ENCODE results near the gene DLX4. TPM values are rescaled to one million over a fixed set of nuclear protein-coding genes. Genes with fewer than 3 reads are reported as not detected.

The DLX4 gene
- total and polyA plus RNA-seq, 7 experiments from 2014 or later = 0.34 to 1.6 (median 0.74) TPM; not detected in 2

DNA sequence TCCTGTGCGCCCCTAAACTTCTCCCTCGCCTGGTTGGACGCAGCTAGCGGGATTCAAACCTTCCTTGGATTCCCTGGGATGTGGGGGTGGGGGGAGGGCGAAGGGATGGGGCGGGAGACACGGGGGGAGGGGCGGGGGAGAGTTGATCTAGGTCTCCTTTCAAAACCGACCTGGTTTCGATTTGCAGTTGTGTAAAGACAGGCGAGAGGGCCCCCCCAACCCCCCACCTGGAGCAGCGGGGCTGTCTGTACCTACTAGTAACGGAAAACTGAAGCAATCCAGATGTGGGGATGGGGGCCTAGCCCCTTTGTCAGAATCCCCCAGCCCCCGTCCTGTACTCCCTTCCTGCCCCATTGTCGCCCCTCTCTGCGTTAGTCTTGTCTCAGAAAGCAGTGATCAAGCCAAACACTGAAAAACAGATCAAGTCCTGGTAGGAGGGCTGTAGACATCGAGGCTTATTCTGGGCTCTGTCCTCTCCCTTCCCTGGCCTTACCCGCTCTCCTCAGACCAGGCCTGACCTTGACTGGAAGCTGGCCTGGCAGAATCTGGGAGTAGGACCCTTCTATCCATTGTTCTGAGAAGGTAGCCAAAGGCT is 902 bp downstream of the DLX4 start:
- peak overlapping the region in 3 of 9 donors; percentile 36 to 67 (median 48) for H3K27ac Mint-ChIP-seq
- peak overlapping the region; percentile 81 for H3K4me3 ChIP-seq (ENCODE audit: low read length)

DNA sequence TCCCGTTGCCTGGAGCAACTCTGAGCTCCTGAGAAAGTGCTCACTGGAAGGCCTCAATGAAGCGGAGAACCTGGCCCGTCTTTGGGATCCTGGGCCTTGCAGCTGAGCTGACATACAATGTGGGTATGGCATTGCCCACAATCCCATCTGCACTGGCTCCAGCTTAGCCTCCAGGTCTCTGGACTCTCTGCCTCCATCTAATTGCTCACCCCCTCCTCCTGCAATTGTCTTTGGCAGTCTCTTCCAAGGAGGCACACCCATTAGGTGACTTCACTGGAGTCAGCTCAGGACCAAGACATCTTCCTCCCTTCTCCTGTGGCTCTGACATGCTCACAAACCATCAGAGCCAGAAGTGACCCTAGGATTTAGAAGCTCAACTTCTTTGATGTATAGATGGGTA is 1.5 kb downstream of the DLX4 start:
- no peak overlapping the region for H3K4me3 ChIP-seq (ENCODE audit: low read length)
- H3K27ac ChIP-seq (ENCODE audit: low read depth, low read length) = no peak overlapping the region
- H3K36me3 ChIP-seq (ENCODE audit: control insufficient read depth in 2 of 3, insufficient read depth in 3 of 3, low read length in 3 of 3) = no peaks in the 10 kb centered on the region
- DNase-seq (no peak), ATAC-seq (no peak)
- CTCF ChIA-PET = interaction anchor here (1.3 kb wide), 1 partner anchor 26 kb away, joined by 5 read pairs; no protein-coding TSS in a partner anchor
- H3K27me3 Mint-ChIP-seq = peaks cover 55 to 93% (median 61%) of the 10 kb centered on the region in 5 donors
- peak overlapping the region in 1 of 9 donors; percentile 67 for H3K27ac Mint-ChIP-seq
- H3K27me3 ChIP-seq (ENCODE audit: control insufficient read depth in 2 of 2, insufficient read depth in 2 of 2, low read length in 2 of 2) = peaks cover 3 to 23% of the 10 kb centered on the region in 2 donors
- intact Hi-C loops (cut with micrococcal nuclease) = no loop called here
- H3K4me1 ChIP-seq (ENCODE audit: control insufficient read depth in 2 of 2, insufficient read depth in 2 of 2, low read length in 2 of 2) = peaks cover 9 to 21% of the 10 kb centered on the region in 2 donors
- no peaks in the 10 kb centered on the region for H3K9me3 ChIP-seq (ENCODE audit: control insufficient read depth in 2 of 3, low read length in 3 of 3)
- peak overlapping the region; percentile 82 to 94 (median 90) for H3K4me3 Mint-ChIP-seq
- peaks cover 15 to 60% (median 39%) of the 10 kb centered on the region in 7 donors for H3K4me1 Mint-ChIP-seq
- H3K9me3 Mint-ChIP-seq = peaks cover 0 to 13% (median 4%) of the 10 kb centered on the region in 11 donors
- H3K36me3 Mint-ChIP-seq = peaks cover 0 to 3% (median 0%) of the 10 kb centered on the region in 5 donors
- POLR2A ChIA-PET = interaction anchor here (0.8 kb wide), 1 partner anchor 23 kb away, joined by 7 read pairs; no protein-coding TSS in a partner anchor

More for the DNA sequence above, 902 bp downstream of the DLX4 start:
- H3K36me3 Mint-ChIP-seq = peaks cover 0 to 5% (median 3%) of the 10 kb centered on the region in 5 donors
- H3K36me3 ChIP-seq (ENCODE audit: control insufficient read depth in 2 of 3, insufficient read depth in 3 of 3, low read length in 3 of 3) = no peaks in the 10 kb centered on the region
- ATAC-seq (no peak), DNase-seq (peak in 1 of 9 donors; percentile 43)
- CTCF ChIA-PET = interaction anchor here (1.3 kb wide), 1 partner anchor 27 kb away, joined by 5 read pairs; no protein-coding TSS in a partner anchor
- H3K27me3 Mint-ChIP-seq = peaks cover 59 to 93% (median 64%) of the 10 kb centered on the region in 5 donors
- no peaks in the 10 kb centered on the region for H3K9me3 ChIP-seq (ENCODE audit: control insufficient read depth in 2 of 3, low read length in 3 of 3)
- H3K27ac ChIP-seq (ENCODE audit: low read depth, low read length) = no peak overlapping the region
- peaks cover 9 to 27% of the 10 kb centered on the region in 2 donors for H3K4me1 ChIP-seq (ENCODE audit: control insufficient read depth in 2 of 2, insufficient read depth in 2 of 2, low read length in 2 of 2)
- intact Hi-C loops (cut with micrococcal nuclease) = loop anchor here (2.0 to 10.0 kb wide), 5 partner anchors 25 to 1355 kb away; partner anchors contain the start of genes NGFR (in 2 of the 2), DLX3 (in 1 of the 2), HOXB7 (in 1 of the 2) and HOXB8 (in 1 of the 2)
- H3K4me1 Mint-ChIP-seq = peaks cover 19 to 66% (median 44%) of the 10 kb centered on the region in 7 donors
- H3K4me3 Mint-ChIP-seq = peak overlapping the region; percentile 82 to 94 (median 90)
- peaks cover 6 to 29% of the 10 kb centered on the region in 2 donors for H3K27me3 ChIP-seq (ENCODE audit: control insufficient read depth in 2 of 2, insufficient read depth in 2 of 2, low read length in 2 of 2)
- POLR2A ChIA-PET = interaction anchor here (0.8 kb wide), 1 partner anchor 24 kb away, joined by 7 read pairs; no protein-coding TSS in a partner anchor
- H3K9me3 Mint-ChIP-seq = peaks cover 0 to 18% (median 7%) of the 10 kb centered on the region in 11 donors

DNA sequence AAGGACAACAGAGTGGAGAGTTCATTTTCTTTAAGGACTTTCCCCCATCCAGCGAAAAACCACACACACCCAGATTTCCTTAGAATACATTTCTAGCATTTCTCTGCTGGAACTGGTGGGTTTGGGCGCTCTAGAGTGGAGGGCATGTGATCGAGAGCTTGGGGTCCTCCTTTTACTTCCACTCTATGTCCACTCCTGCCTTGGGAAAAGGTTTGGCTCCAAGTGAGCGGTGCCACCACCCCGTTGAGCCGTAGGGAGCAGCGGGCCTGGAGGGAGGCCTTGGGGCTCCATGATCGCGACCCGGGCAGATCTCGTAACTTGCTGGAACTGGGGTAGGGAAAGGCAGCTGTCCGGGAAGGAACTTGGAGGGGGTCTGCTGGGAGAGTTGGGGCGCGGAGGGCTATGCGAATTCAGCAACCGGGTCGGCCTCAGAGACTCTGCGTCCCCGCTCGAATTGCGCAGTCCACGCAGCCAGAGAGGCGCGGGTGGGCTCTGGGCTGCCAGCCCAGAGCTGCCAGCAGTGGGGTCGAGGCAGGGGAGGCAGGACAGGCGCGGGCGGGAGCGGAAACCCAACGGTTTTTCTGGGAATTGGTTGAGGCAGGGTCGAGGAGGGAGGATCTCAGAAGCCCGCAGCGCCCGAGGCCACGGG is 2.3 kb downstream of the DLX4 start:
- ATAC-seq (no peak), DNase-seq (no peak)
- H3K4me3 ChIP-seq (ENCODE audit: low read length) = no peak overlapping the region
- POLR2A ChIA-PET = no interaction called here
- Mint-ChIP-seq H3K9me3 (peaks cover 0 to 6% (median 3%) of the 10 kb centered on the region in 11 donors), H3K27me3 (peaks cover 53 to 93% (median 55%) of the 10 kb centered on the region in 5 donors), H3K27ac (peak overlapping the region in 1 of 9 donors; percentile 34), H3K4me3 (peak overlapping the region; percentile 33 to 94 (median 80)), H3K4me1 (peaks cover 15 to 53% (median 32%) of the 10 kb centered on the region in 7 donors), H3K36me3 (peaks cover 0 to 3% (median 0%) of the 10 kb centered on the region in 5 donors)
- peaks cover 3 to 17% of the 10 kb centered on the region in 2 donors for H3K27me3 ChIP-seq (ENCODE audit: control insufficient read depth in 2 of 2, insufficient read depth in 2 of 2, low read length in 2 of 2)
- intact Hi-C loops (cut with micrococcal nuclease) = no loop called here
- H3K27ac ChIP-seq (ENCODE audit: low read depth, low read length) = no peak overlapping the region
- peaks cover 9 to 20% of the 10 kb centered on the region in 2 donors for H3K4me1 ChIP-seq (ENCODE audit: control insufficient read depth in 2 of 2, insufficient read depth in 2 of 2, low read length in 2 of 2)
- CTCF ChIA-PET = interaction anchor here (1.3 kb wide), 1 partner anchor 25 kb away, joined by 5 read pairs; no protein-coding TSS in a partner anchor
- no peaks in the 10 kb centered on the region for H3K36me3 ChIP-seq (ENCODE audit: control insufficient read depth in 2 of 3, insufficient read depth in 3 of 3, low read length in 3 of 3)
- H3K9me3 ChIP-seq (ENCODE audit: control insufficient read depth in 2 of 3, low read length in 3 of 3) = no peaks in the 10 kb centered on the region

DNA sequence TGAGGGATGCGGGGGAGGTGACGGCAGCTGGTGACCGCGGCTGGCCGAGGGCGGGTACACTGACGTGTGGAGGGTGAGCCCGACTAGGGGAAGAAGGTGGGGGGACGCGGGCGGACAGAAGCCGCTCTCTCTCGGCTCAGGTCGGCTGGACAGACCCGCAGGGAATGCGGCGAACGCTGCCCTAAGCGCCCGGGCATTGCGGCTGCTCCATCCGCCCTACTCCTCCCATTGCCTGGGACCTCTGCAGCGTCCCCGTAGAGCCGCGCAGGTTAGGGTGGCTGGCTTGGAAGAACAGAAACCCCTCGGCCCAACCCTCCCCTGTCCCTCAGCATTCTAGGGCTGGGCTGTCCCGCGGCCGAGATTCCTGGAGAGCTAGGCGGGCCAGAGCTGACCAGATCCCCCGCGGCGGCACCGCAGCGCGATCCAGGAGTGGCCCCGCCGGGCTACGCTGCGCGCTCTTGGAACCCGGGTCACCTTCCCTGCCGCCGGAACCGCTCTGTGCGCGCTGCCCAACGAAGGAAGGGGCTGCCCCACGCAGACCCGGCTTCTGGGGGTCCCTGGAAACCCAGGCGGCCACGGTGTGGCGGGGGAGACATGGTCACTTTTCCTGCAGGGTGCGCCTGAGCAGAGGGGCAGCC is 3.0 kb downstream of the DLX4 start:
- no peak overlapping the region for H3K4me3 ChIP-seq (ENCODE audit: low read length)
- Mint-ChIP-seq H3K36me3 (peaks cover 0 to 1% (median 0%) of the 10 kb centered on the region in 5 donors), H3K9me3 (peaks cover 0 to 6% (median 0%) of the 10 kb centered on the region in 11 donors), H3K27me3 (peaks cover 46 to 92% (median 53%) of the 10 kb centered on the region in 5 donors), H3K4me3 (peak overlapping the region in 5 of 10 donors; percentile 52 to 94 (median 75)), H3K27ac (no peak overlapping the region), H3K4me1 (peaks cover 15 to 53% (median 31%) of the 10 kb centered on the region in 7 donors)
- peak in 1 of 9 donors; percentile 29 for DNase-seq
- POLR2A ChIA-PET = no interaction called here
- peaks cover 9 to 20% of the 10 kb centered on the region in 2 donors for H3K4me1 ChIP-seq (ENCODE audit: control insufficient read depth in 2 of 2, insufficient read depth in 2 of 2, low read length in 2 of 2)
- intact Hi-C loops (cut with micrococcal nuclease) = loop anchor here in 1 of 2 donors (1.0 kb wide), 1 partner anchor 8 kb away; no protein-coding TSS in a partner anchor
- H3K27me3 ChIP-seq (ENCODE audit: control insufficient read depth in 2 of 2, insufficient read depth in 2 of 2, low read length in 2 of 2) = peaks cover 0 to 17% of the 10 kb centered on the region in 2 donors
- no peak overlapping the region for H3K27ac ChIP-seq (ENCODE audit: low read depth, low read length)
- CTCF ChIA-PET = no interaction called here
- H3K36me3 ChIP-seq (ENCODE audit: control insufficient read depth in 2 of 3, insufficient read depth in 3 of 3, low read length in 3 of 3) = no peaks in the 10 kb centered on the region
- no peaks in the 10 kb centered on the region for H3K9me3 ChIP-seq (ENCODE audit: control insufficient read depth in 2 of 3, low read length in 3 of 3)
- no peak for ATAC-seq

DNA sequence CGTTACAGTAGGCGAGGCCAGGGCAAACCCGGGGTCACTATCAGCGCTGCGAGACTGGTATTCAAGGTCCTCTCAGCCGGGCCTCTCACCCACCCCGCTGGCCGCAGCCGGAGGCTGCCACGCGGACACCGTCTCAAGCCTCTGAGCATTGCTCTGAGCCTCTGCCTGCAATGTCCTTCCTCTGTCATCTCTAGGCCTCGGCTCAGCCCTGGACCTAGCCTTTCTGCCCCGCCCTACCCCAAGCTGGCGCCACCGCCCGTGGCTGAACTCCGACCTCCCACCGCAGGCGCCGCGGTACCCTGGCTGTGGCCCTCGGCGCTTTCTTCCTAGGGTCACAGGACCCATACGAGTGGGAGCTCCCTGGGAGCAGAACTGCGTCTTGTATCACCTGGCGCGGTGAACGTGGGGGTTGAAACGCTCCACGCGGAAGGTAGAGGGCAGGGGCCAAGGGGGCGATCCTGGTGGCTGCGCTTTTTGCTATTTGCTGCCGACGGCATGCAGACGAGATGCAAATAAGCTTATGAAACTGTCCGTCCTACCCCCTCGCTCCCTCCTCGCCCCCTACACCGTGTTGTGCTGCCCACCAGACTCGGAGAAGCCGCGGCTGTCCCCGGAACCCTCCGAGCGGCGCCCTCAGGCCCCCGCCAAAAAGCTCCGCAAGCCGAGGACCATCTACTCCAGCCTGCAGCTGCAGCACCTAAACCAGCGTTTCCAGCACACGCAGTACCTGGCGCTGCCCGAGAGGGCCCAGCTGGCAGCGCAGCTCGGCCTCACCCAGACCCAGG is 3.7 kb downstream of the DLX4 start:
- POLR2A ChIA-PET = interaction anchor here (0.7 kb wide), 1 partner anchor 17 kb away, joined by 3 read pairs; no protein-coding TSS in a partner anchor
- Mint-ChIP-seq H3K4me1 (peaks cover 15 to 49% (median 26%) of the 10 kb centered on the region in 7 donors), H3K9me3 (peaks cover 0 to 4% (median 0%) of the 10 kb centered on the region in 11 donors), H3K4me3 (peak overlapping the region in 7 of 10 donors; percentile 7 to 94 (median 58)), H3K36me3 (peaks cover 0 to 1% (median 0%) of the 10 kb centered on the region in 5 donors), H3K27ac (no peak overlapping the region), H3K27me3 (peaks cover 39 to 87% (median 48%) of the 10 kb centered on the region in 5 donors)
- Histone ChIP-seq H3K27ac (ENCODE audit: low read depth, low read length) (no peak overlapping the region), H3K36me3 (ENCODE audit: control insufficient read depth in 2 of 3, insufficient read depth in 3 of 3, low read length in 3 of 3) (no peaks in the 10 kb centered on the region), H3K27me3 (ENCODE audit: control insufficient read depth in 2 of 2, insufficient read depth in 2 of 2, low read length in 2 of 2) (peaks cover 0 to 17% of the 10 kb centered on the region in 2 donors), H3K4me3 (ENCODE audit: low read length) (no peak overlapping the region), H3K4me1 (ENCODE audit: control insufficient read depth in 2 of 2, insufficient read depth in 2 of 2, low read length in 2 of 2) (peaks cover 9 to 20% of the 10 kb centered on the region in 2 donors), H3K9me3 (ENCODE audit: control insufficient read depth in 2 of 3, low read length in 3 of 3) (no peaks in the 10 kb centered on the region)
- ATAC-seq (no peak), DNase-seq (no peak)
- intact Hi-C loops (cut with micrococcal nuclease) = loop anchor here in 1 of 2 donors (1.0 kb wide), 1 partner anchor 8 kb away; no protein-coding TSS in a partner anchor
- CTCF ChIA-PET = interaction anchor here (0.6 to 1.1 kb wide), 2 partner anchors 21 to 153 kb away, joined by 3 to 7 read pairs; no protein-coding TSS in a partner anchor

Measured in naive thymus-derived CD4-positive, alpha-beta T cell (primary cell).